SK-N-SH (cell line): ENCODE data around the gene GPRC5A. TPM values are rescaled to one million over a fixed set of nuclear protein-coding genes. Genes with fewer than 3 reads are reported as not detected.

Experiments
- CTCF ChIA-PET: fragments of 300-600, 350-600 bp; formaldehyde crosslinking; extraction: SDS; loops from one replicate; lab custom pipeline; 2021; lab: Yijun Ruan, JAX
- POLR2A ChIA-PET: fragments of 350-600 bp; sonication (Branson Sonifier 250); formaldehyde crosslinking; extraction: SDS; loops from one replicate; lab custom pipeline; 2020; ENCODE audit warnings: antibody characterized with exemption, inconsistent platforms; lab: Yijun Ruan, JAX
- DNase-seq: peaks from one replicate; pipeline ENCODE4 v3.0.0; 2012
- H2AFZ ChIP-seq: fragments of 200-600 bp; sonication (generic); 2 replicates; pipeline ENCODE4 v1.8.1; 2016; ENCODE audit warnings: antibody characterized with exemption, mild to moderate bottlenecking, low read depth
- H3F3A ChIP-seq: fragments of 200-600 bp; sonication (generic); replicated peaks from 2 replicates; pipeline ENCODE3; 2016; ENCODE audit warnings: antibody characterized with exemption, mild to moderate bottlenecking; ENCODE audit not compliant: insufficient read depth
- H3K27ac ChIP-seq, 2 experiments: fragments of 200-500 bp in 1 of 2; fragments of 200-600 bp in 1 of 2; sonication (Bioruptor generic) in 1 of 2; sonication (generic), shearing (Covaris generic) in 1 of 2; 2 replicates each; pipeline versions ENCODE4 v1.5.1 to v1.6.1; 2014 to 2016; ENCODE audit warnings: low read depth in 2 of 2, inconsistent platforms in 1 of 2, low read length in 1 of 2, mild to moderate bottlenecking in 1 of 2, mixed read lengths in 1 of 2
- H3K27me3 ChIP-seq: fragments of 200-600 bp; sonication (generic), shearing (Covaris generic); 2 replicates; pipeline ENCODE4 v1.6.1; 2016; ENCODE audit warnings: mixed run types; ENCODE audit not compliant: insufficient read depth
- H3K36me3 ChIP-seq, 2 experiments: fragments of 200-500 bp in 1 of 2; fragments of 200-600 bp in 1 of 2; sonication (Bioruptor generic) in 1 of 2; sonication (generic) in 1 of 2; replicated peaks in 1 of 2; 2 replicates each; pipeline versions ENCODE3 to v1.5.1; 2014 to 2016; ENCODE audit warnings: low read length in 1 of 2, mild to moderate bottlenecking in 1 of 2; ENCODE audit not compliant: insufficient read depth in 2 of 2, control insufficient read depth in 1 of 2
- H3K4me1 ChIP-seq, 2 experiments: fragments of 200-500 bp in 1 of 2; fragments of 200-600 bp in 1 of 2; sonication (Bioruptor generic) in 1 of 2; sonication (generic), shearing (Covaris generic) in 1 of 2; 2 replicates each; pipeline versions ENCODE4 v1.5.1 to v1.6.1; 2014 to 2016; ENCODE audit warnings: low read depth in 1 of 2, low read length in 1 of 2, mixed run types in 1 of 2; ENCODE audit not compliant: insufficient read depth in 2 of 2, control insufficient read depth in 1 of 2
- H3K4me2 ChIP-seq: fragments of 200-600 bp; sonication (generic), shearing (Covaris generic); 2 replicates; pipeline ENCODE4 v1.6.1; 2017; ENCODE audit warnings: mixed run types
- H3K4me3 ChIP-seq, 2 experiments: fragments of 200-500 bp in 1 of 2; fragments of 200-600 bp in 1 of 2; sonication (Bioruptor generic) in 1 of 2; sonication (generic), shearing (Covaris generic) in 1 of 2; 2 replicates each; pipeline versions ENCODE4 v1.5.1 to v1.8.1; 2014 to 2016; ENCODE audit warnings: low read depth in 2 of 2, inconsistent platforms in 1 of 2, low read length in 1 of 2, mild to moderate bottlenecking in 1 of 2, mixed read lengths in 1 of 2, moderate library complexity in 1 of 2
- H3K79me2 ChIP-seq: fragments of 200-600 bp; sonication (generic); 2 replicates; pipeline ENCODE4 v1.8.1; 2017; ENCODE audit warnings: mild to moderate bottlenecking; ENCODE audit not compliant: insufficient read depth
- H3K9ac ChIP-seq: fragments of 200-600 bp; sonication (generic); 2 replicates; pipeline ENCODE4 v1.6.1; 2017; ENCODE audit warnings: mixed run types
- H3K9me2 ChIP-seq: fragments of 200-600 bp; sonication (generic); 2 replicates; pipeline ENCODE4 v1.6.1; 2017; ENCODE audit warnings: mixed run types
- H3K9me3 ChIP-seq: fragments of 200-600 bp; sonication (generic); 2 replicates; pipeline ENCODE4 v1.6.1; 2017; ENCODE audit warnings: mixed run types, mild to moderate bottlenecking, moderate library complexity
- H4K20me1 ChIP-seq: fragments of 200-600 bp; sonication (generic); 2 replicates; pipeline ENCODE4 v1.6.1; 2017; ENCODE audit warnings: mild to moderate bottlenecking, mixed run types; ENCODE audit not compliant: insufficient read depth
- CHD2 ChIP-seq: fragments of 150-350 bp; IDR thresholded peaks from 2 replicates; pipeline ENCODE4 v1.6.1; 2018; ENCODE audit warnings: low read length; ENCODE audit not compliant: partially characterized antibody
- EP300 ChIP-seq, 2 experiments: IDR thresholded peaks; 2 replicates each; pipeline versions ENCODE4 v1.4.0 to v1.6.1; 2012; ENCODE audit warnings: borderline replicate concordance in 1 of 2, low read depth in 1 of 2, low read length in 1 of 2
- FOXM1 ChIP-seq: IDR thresholded peaks from 2 replicates; pipeline ENCODE4 v1.4.0; 2012; ENCODE audit warnings: low read depth, mild to moderate bottlenecking
- GABPA ChIP-seq: IDR thresholded peaks from 2 replicates; pipeline ENCODE4 v1.4.0; 2012; ENCODE audit warnings: low read depth, mild to moderate bottlenecking
- JUND ChIP-seq: IDR thresholded peaks from 2 replicates; pipeline ENCODE4 v1.4.0; 2012
- MEF2A ChIP-seq: IDR thresholded peaks from 2 replicates; pipeline ENCODE4 v1.4.0; 2012; ENCODE audit warnings: low read depth, borderline replicate concordance
- NFIC ChIP-seq: IDR thresholded peaks from 2 replicates; pipeline ENCODE4 v1.4.0; 2012; ENCODE audit warnings: borderline replicate concordance
- NRF1 ChIP-seq: IDR thresholded peaks from 2 replicates; pipeline ENCODE4 v1.6.1; 2012; ENCODE audit warnings: low read depth, mild to moderate bottlenecking, low read length
- PBX3 ChIP-seq: IDR thresholded peaks from 2 replicates; pipeline ENCODE4; 2012
- POLR2AphosphoS5 ChIP-seq: IDR thresholded peaks from 2 replicates; pipeline ENCODE4 v1.6.1; 2012; ENCODE audit warnings: low read depth, low read length
- RCOR1 ChIP-seq: fragments of 150-350 bp; IDR thresholded peaks from 2 replicates; pipeline ENCODE4 v1.6.1; 2017; ENCODE audit warnings: antibody characterized with exemption, low read length
- REST ChIP-seq: IDR thresholded peaks from 2 replicates; pipeline ENCODE4 v1.6.1; 2012; ENCODE audit warnings: mild to moderate bottlenecking, low read depth, low read length, moderate library complexity
- RXRA ChIP-seq: IDR thresholded peaks from 2 replicates; pipeline ENCODE4 v1.4.0; 2012; ENCODE audit warnings: low read depth, mild to moderate bottlenecking, borderline replicate concordance
- SIN3A ChIP-seq: IDR thresholded peaks from 2 replicates; pipeline ENCODE4 v1.6.1; 2012; ENCODE audit warnings: low read depth, mild to moderate bottlenecking, low read length, moderate library complexity, borderline replicate concordance
- SMC3 ChIP-seq: IDR thresholded peaks from 2 replicates; pipeline ENCODE4 v1.6.1; 2012; ENCODE audit warnings: low read depth, low read length, improper control_type of control experiment
- TAF1 ChIP-seq: IDR thresholded peaks from 2 replicates; pipeline ENCODE4 v1.6.1; 2012; ENCODE audit warnings: low read depth, mild to moderate bottlenecking, low read length, moderate library complexity, borderline replicate concordance
- WGBS: methylation state at CpG from one replicate; pipeline ENCODE4 v1.1.6; 2017; ENCODE audit warnings: low lambda C conversion rate; 5-methylcytosine and 5-hydroxymethylcytosine counted together
- polyA plus RNA-seq, 3 experiments: library from polyadenylated mRNA; depleted of rRNA; stranded (reverse); fragments of >200 nt; gene quantifications; 2 replicates each; pipeline ENCODE4 v1.2.3, GENCODE V29; 2012
- TF ChIP-seq, protein P1 (sequence below): IDR thresholded peaks from 2 replicates; pipeline ENCODE4 v1.4.0; 2012; ENCODE audit warnings: low read depth
- TF ChIP-seq, protein P2 (sequence below): fragments of 150-350 bp; IDR thresholded peaks from 2 replicates; pipeline ENCODE4 v1.6.1; 2016; ENCODE audit warnings: mild to moderate bottlenecking, low read depth, low read length

GPRC5A gene
- polyA plus RNA-seq, 1 of the 3 experiments (the other 2 are of a cell fraction) = 12.7 TPM

DNA sequence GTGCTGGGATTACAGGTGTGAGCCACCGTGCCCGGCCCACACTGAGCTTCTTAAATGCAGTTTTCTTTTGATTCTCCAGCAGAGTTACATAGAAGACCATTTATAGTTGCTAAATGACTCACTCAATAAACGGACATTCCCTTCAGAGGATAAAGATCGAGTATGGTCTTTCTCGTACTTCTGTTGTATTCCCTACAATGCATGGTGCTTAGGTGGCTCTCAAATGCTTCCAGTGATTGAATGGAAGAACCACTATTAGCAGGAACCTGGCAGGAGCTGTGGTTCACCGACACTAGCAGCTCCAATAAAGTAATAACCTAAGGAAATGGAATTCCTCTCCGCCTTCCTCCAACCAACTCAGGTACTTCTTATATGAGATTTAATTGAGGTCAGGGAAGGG is 3.9 kb upstream of the GPRC5A start:
- Histone ChIP-seq H2AFZ (no peak overlapping the region), H3K79me2 (no peaks in the 10 kb centered on the region), H3K9me2 (no peaks in the 10 kb centered on the region), H3K4me1 (peaks cover 5 to 14% of the 10 kb centered on the region in 2 experiments; a peak in 1 of 4 replicates), H3K9me3 (no peaks in the 10 kb centered on the region), H4K20me1 (no peaks in the 10 kb centered on the region), H3K4me2 (no peak overlapping the region), H3K27me3 (no peaks in the 10 kb centered on the region), H3K36me3 (no peaks in the 10 kb centered on the region), H3K4me3 (no peak overlapping the region), H3F3A (no peaks in the 10 kb centered on the region), H3K27ac (no peak overlapping the region), H3K9ac (no peak overlapping the region)
- ChIA-PET CTCF (interaction anchor here (0.6 to 1.3 kb wide), 6 partner anchors 7 to 325 kb away, joined by 3 to 4 read pairs (median 4); no protein-coding TSS in a partner anchor), POLR2A (no interaction called here)
- TF ChIP-seq RXRA (no peak), CHD2 (no peak), NFIC (no peak), PBX3 (no peak), SIN3A (no peak), POLR2AphosphoS5 (no peak), NRF1 (no peak), MEF2A (no peak), FOXM1 (no peak), JUND (no peak), TAF1 (no peak), RCOR1 (no peak), SMC3 (no peak), GABPA (no peak), REST (no peak), EP300 (IDR thresholded peaks at IDR 0.05; ENCODE audit: borderline replicate concordance in 1 of 2, low read depth in 1 of 2, low read length in 1 of 2) (no peak)
- TF ChIP-seq, protein P1, sequence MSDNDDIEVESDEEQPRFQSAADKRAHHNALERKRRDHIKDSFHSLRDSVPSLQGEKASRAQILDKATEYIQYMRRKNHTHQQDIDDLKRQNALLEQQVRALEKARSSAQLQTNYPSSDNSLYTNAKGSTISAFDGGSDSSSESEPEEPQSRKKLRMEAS = no peak
- TF ChIP-seq, protein P2, sequence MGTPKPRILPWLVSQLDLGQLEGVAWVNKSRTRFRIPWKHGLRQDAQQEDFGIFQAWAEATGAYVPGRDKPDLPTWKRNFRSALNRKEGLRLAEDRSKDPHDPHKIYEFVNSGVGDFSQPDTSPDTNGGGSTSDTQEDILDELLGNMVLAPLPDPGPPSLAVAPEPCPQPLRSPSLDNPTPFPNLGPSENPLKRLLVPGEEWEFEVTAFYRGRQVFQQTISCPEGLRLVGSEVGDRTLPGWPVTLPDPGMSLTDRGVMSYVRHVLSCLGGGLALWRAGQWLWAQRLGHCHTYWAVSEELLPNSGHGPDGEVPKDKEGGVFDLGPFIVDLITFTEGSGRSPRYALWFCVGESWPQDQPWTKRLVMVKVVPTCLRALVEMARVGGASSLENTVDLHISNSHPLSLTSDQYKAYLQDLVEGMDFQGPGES = no peak
- DNase-seq = no peak
- WGBS = 74% methylated on average over 7 of the region's 7 CpGs
